K562 (cell line): Measurements from ENCODE around the gene SACS. TPM values are rescaled to one million over a fixed set of nuclear protein-coding genes. Genes with fewer than 3 reads are reported as not detected.

ENCODE experiments used
- polyA plus RNA-seq, 8 experiments: library from polyadenylated mRNA; depleted of rRNA in 4 of 8; stranded (reverse) in 5 of 8; unstranded in 3 of 8; fragments of >200 nt; fragmentation: Nextera tagmentation in 2 of 8; fragmentation: Illumina TruSeq in 1 of 8; extraction: Ambion mirVana in 2 of 8; extraction: Trizol in 1 of 8; gene quantifications; 2 replicates each; pipeline versions ENCODE4 v1.2.1 to v1.2.3, GENCODE V29; 2011 to 2014; ENCODE audit warnings: inconsistent platforms in 1 of 8, missing spikeins in 1 of 8
- total RNA-seq, 7 experiments: library from RNA; depleted of rRNA in 6 of 7; stranded (reverse); fragments of >200 nt in 6 of 7; fragmentation: Illumina TruSeq in 2 of 7; extraction: Trizol in 2 of 7; gene quantifications; 2 replicates each; pipeline versions ENCODE4 v1.2.1 to v1.2.3, GENCODE V29; 2011 to 2021; ENCODE audit warnings: low replicate concordance in 1 of 7
- TF ChIP-seq, protein P1 (sequence below): sonication (generic); formaldehyde crosslinking; IDR thresholded peaks from 2 replicates; pipeline ENCODE4 v1.8.1; 2023; ENCODE audit warnings: missing genetic modification reagents, mild to moderate bottlenecking, borderline replicate concordance
- TF ChIP-seq, protein P2 (sequence below): fragments of 250-450 bp; sonication (Bioruptor Pico); IDR thresholded peaks from 2 replicates; pipeline ENCODE4 v1.8.0; 2021; ENCODE audit warnings: borderline replicate concordance, mild to moderate bottlenecking, moderate library complexity; ENCODE audit not compliant: poor library complexity, severe bottlenecking

Gene SACS
- total and polyA plus RNA-seq, 9 of the 15 experiments (the other 6 are each of a cell fraction or from before 2014, with no cell fraction given): 4.7 to 28.2 (median 18.9) TPM

DNA sequence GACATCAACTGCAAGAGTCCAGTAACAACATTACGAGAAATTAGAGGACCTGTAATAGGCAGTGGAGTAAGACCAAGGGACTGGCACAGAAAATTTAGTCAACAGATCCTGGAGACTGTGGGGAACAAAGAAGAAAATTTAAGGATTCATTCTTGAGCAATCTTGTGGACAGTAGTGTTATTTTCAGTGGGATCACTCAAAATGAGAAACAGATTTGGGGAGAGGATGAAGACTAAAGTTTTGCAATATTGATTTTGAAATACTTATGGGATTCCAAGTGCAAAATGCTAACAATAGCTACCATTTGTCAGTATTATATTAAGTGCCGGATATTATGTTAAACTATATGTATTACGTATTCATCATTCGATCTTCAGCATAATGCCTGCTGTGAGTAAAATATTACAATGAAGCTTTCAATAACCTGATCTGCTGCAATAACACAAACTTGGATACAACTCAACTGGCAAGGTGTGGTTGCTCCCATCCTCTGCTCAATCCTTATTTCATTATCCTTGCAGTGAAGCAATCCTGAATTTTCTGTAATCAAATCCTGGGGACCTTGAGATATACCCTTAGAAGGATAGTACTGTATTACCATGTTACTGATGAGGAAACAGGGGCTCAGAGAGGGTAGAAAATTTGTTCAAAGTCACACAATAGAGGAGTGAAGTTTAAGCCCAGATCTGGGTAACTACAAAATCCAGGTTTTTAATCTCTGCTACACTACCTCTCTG lies 84.2 kb downstream of the SACS start (continued):
- TF ChIP-seq, protein P1, sequence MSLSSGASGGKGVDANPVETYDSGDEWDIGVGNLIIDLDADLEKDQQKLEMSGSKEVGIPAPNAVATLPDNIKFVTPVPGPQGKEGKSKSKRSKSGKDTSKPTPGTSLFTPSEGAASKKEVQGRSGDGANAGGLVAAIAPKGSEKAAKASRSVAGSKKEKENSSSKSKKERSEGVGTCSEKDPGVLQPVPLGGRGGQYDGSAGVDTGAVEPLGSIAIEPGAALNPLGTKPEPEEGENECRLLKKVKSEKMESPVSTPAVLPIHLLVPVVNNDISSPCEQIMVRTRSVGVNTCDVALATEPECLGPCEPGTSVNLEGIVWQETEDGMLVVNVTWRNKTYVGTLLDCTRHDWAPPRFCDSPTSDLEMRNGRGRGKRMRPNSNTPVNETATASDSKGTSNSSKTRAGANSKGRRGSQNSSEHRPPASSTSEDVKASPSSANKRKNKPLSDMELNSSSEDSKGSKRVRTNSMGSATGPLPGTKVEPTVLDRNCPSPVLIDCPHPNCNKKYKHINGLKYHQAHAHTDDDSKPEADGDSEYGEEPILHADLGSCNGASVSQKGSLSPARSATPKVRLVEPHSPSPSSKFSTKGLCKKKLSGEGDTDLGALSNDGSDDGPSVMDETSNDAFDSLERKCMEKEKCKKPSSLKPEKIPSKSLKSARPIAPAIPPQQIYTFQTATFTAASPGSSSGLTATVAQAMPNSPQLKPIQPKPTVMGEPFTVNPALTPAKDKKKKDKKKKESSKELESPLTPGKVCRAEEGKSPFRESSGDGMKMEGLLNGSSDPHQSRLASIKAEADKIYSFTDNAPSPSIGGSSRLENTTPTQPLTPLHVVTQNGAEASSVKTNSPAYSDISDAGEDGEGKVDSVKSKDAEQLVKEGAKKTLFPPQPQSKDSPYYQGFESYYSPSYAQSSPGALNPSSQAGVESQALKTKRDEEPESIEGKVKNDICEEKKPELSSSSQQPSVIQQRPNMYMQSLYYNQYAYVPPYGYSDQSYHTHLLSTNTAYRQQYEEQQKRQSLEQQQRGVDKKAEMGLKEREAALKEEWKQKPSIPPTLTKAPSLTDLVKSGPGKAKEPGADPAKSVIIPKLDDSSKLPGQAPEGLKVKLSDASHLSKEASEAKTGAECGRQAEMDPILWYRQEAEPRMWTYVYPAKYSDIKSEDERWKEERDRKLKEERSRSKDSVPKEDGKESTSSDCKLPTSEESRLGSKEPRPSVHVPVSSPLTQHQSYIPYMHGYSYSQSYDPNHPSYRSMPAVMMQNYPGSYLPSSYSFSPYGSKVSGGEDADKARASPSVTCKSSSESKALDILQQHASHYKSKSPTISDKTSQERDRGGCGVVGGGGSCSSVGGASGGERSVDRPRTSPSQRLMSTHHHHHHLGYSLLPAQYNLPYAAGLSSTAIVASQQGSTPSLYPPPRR (CRISPR knock-in tag): no peak
- TF ChIP-seq, protein P2, sequence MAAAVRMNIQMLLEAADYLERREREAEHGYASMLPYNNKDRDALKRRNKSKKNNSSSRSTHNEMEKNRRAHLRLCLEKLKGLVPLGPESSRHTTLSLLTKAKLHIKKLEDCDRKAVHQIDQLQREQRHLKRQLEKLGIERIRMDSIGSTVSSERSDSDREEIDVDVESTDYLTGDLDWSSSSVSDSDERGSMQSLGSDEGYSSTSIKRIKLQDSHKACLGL: no peak
